PC-3 (cell line): ENCODE measurements around the gene CRELD1. TPM values are rescaled to one million over a fixed set of nuclear protein-coding genes. Genes with fewer than 3 reads are reported as not detected.

ENCODE experiments used
- ATAC-seq: fragments of 200-7000 bp; cut with Tn5 transposase; 2 replicates; pipeline ENCODE4 v1.9.1; 2020; ENCODE audit warnings: mild to moderate bottlenecking, moderate library complexity
- BruUV-seq: library from RNA; stranded (reverse); fragments of 400-500 nt; replicated peaks from 2 replicates; lab custom pipeline; 2021; lab: Mats Ljungman, UMichigan
- CTCF ChIA-PET: fragments of 300-600 bp; sonication (Branson Sonifier 250); formaldehyde crosslinking; loops from one replicate; lab custom pipeline; 2022; ENCODE audit warnings: antibody characterized with exemption; lab: Charles Lee
- POLR2A ChIA-PET: fragments of 300-600 bp; sonication (Branson Sonifier 250); formaldehyde crosslinking; loops from one replicate; lab custom pipeline; 2022; ENCODE audit warnings: antibody characterized with exemption; ENCODE audit not compliant: unreplicated experiment; lab: Charles Lee
- DNase-seq: peaks from one replicate; pipeline ENCODE4 v3.0.0-alpha.2; 2015
- H2AFZ ChIP-seq: fragments of 300-600 bp; sonication (generic); 2 replicates; pipeline ENCODE4 v1.6.0; 2016; ENCODE audit warnings: antibody characterized with exemption, low read length
- H3F3A ChIP-seq: fragments of 300-600 bp; sonication (generic); one replicate; pipeline ENCODE4 v1.6.0; 2017; ENCODE audit warnings: antibody characterized with exemption, low read length, control low read depth, mild to moderate bottlenecking; ENCODE audit not compliant: unreplicated experiment
- H3K27ac ChIP-seq: fragments of 300-600 bp; sonication (generic); 2 replicates; pipeline ENCODE4 v1.5.1; 2016; ENCODE audit warnings: mild to moderate bottlenecking, low read length
- H3K27me3 ChIP-seq: fragments of 300-600 bp; sonication (generic); 2 replicates; pipeline ENCODE4 v1.6.1; 2016; ENCODE audit warnings: low read length, mixed read lengths
- H3K36me3 ChIP-seq: fragments of 300-600 bp; sonication (generic); 2 replicates; pipeline ENCODE4 v1.6.1; 2016; ENCODE audit warnings: low read depth, mixed run types, low read length, mixed read lengths
- H3K4me1 ChIP-seq: fragments of 300-600 bp; sonication (generic); 2 replicates; pipeline ENCODE4 v1.5.1; 2016; ENCODE audit warnings: low read length; ENCODE audit not compliant: insufficient read depth
- H3K4me2 ChIP-seq: fragments of 300-600 bp; sonication (generic); 2 replicates; pipeline ENCODE4 v1.6.0; 2016; ENCODE audit warnings: low read length
- H3K4me3 ChIP-seq: fragments of 300-600 bp; sonication (generic); 2 replicates; pipeline ENCODE4 v1.5.1; 2016; ENCODE audit warnings: mild to moderate bottlenecking, low read length, mixed read lengths
- H3K79me2 ChIP-seq: fragments of 300-600 bp; sonication (generic); 2 replicates; pipeline ENCODE4 v1.6.1; 2017; ENCODE audit warnings: low read length, mixed read lengths
- H3K9ac ChIP-seq: fragments of 300-600 bp; sonication (generic); 2 replicates; pipeline ENCODE4 v1.6.0; 2016; ENCODE audit warnings: mild to moderate bottlenecking, low read length
- H3K9me2 ChIP-seq: fragments of 300-600 bp; sonication (generic); replicated peaks from 2 replicates; pipeline ENCODE4 v1.6.1; 2016; ENCODE audit warnings: mixed run types, low read length, mixed read lengths
- H3K9me3 ChIP-seq: fragments of 300-600 bp; sonication (generic); 2 replicates; pipeline ENCODE4 v1.6.1; 2016; ENCODE audit warnings: low read length, mixed read lengths
- H4K20me1 ChIP-seq: fragments of 300-600 bp; sonication (generic); 2 replicates; pipeline ENCODE4 v1.6.1; 2016; ENCODE audit warnings: low read length, mixed read lengths
- EZH2 ChIP-seq: fragments of 300-600 bp; sonication (generic); IDR thresholded peaks from one replicate; pipeline ENCODE4 v1.6.1; 2017; ENCODE audit warnings: antibody characterized with exemption, mild to moderate bottlenecking, low read length; ENCODE audit not compliant: unreplicated experiment
- EZH2phosphoT487 ChIP-seq: fragments of 300-600 bp; sonication (generic); IDR thresholded peaks from 2 replicates; pipeline ENCODE4 v1.6.1; 2018; ENCODE audit warnings: mild to moderate bottlenecking, antibody characterized with exemption, low read length, borderline replicate concordance
- intact Hi-C: fragments of 100-400 bp; cut with micrococcal nuclease; formaldehyde crosslinking; loops from 2 replicates; pipeline ENCODE4 v1.9.0; 2023
- total RNA-seq: library from RNA; depleted of rRNA; stranded (reverse); fragments of >200 nt; gene quantifications from 2 replicates; pipeline ENCODE4 v1.2.3, GENCODE V29; 2014
- TF ChIP-seq, protein P1 (sequence below): fragments of 300-600 bp; sonication (generic); conservative IDR thresholded peaks from 2 replicates; pipeline ENCODE4 v1.5.1; 2017; ENCODE audit warnings: antibody characterized with exemption, low read depth, mild to moderate bottlenecking, low read length

Gene CRELD1
- total RNA-seq, 1 experiment from 2014 or later = 22.0 TPM

GRCh38 chr3:9917820-9918219, 15.8 kb upstream of the CRELD1 start:
- intact Hi-C loops = loop anchor here (2.0 to 5.0 kb wide), 3 partner anchors 36 to 59 kb away; partner anchors contain the start of gene CIDEC
- peaks cover 26% of the 10 kb centered on the region for H3K79me2 ChIP-seq
- H2AFZ ChIP-seq = no peak overlapping the region
- no TSS peak for BruUV-seq
- no peaks in the 10 kb centered on the region for H3K9me2 ChIP-seq
- H3K9me3 ChIP-seq = no peaks in the 10 kb centered on the region
- H3K9ac ChIP-seq = peak overlapping the region; percentile 94
- no peak for ATAC-seq
- peak overlapping the region; percentile 99; the same call in 1 of the 2 replicates for H3K27ac ChIP-seq
- TF ChIP-seq EZH2phosphoT487 (no peak), EZH2 (no peak)
- TF ChIP-seq, protein P1, sequence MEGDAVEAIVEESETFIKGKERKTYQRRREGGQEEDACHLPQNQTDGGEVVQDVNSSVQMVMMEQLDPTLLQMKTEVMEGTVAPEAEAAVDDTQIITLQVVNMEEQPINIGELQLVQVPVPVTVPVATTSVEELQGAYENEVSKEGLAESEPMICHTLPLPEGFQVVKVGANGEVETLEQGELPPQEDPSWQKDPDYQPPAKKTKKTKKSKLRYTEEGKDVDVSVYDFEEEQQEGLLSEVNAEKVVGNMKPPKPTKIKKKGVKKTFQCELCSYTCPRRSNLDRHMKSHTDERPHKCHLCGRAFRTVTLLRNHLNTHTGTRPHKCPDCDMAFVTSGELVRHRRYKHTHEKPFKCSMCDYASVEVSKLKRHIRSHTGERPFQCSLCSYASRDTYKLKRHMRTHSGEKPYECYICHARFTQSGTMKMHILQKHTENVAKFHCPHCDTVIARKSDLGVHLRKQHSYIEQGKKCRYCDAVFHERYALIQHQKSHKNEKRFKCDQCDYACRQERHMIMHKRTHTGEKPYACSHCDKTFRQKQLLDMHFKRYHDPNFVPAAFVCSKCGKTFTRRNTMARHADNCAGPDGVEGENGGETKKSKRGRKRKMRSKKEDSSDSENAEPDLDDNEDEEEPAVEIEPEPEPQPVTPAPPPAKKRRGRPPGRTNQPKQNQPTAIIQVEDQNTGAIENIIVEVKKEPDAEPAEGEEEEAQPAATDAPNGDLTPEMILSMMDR = no peak
- peak overlapping the region; percentile 75 for H3K4me3 ChIP-seq
- H3K4me2 ChIP-seq = peak overlapping the region; percentile 99
- H3K36me3 ChIP-seq = 0 out of 2 replicates have a peak, but pooled peaks cover 2% of the 10 kb centered on the region
- no peaks in the 10 kb centered on the region for H3K27me3 ChIP-seq
- CTCF ChIA-PET = no interaction called here
- no peak for DNase-seq
- peaks cover 52% of the 10 kb centered on the region for H3K4me1 ChIP-seq
- H3F3A ChIP-seq = no peaks in the 10 kb centered on the region
- no peaks in the 10 kb centered on the region for H4K20me1 ChIP-seq
- POLR2A ChIA-PET = interaction anchor here (0.7 kb wide), 1 partner anchor 13 kb away, joined by 6 read pairs; no protein-coding TSS in a partner anchor

GRCh38 chr3:9918261-9919038, 15.2 kb upstream of the CRELD1 start:
- ChIA-PET POLR2A (interaction anchor here (0.7 kb wide), 1 partner anchor 13 kb away, joined by 6 read pairs; no protein-coding TSS in a partner anchor), CTCF (no interaction called here)
- Histone ChIP-seq H3K4me2 (peak overlapping the region; percentile 99), H3K4me3 (peak overlapping the region; percentile 75; the same call in 1 of the 2 replicates), H3K9me2 (no peaks in the 10 kb centered on the region), H3F3A (no peaks in the 10 kb centered on the region), H4K20me1 (no peaks in the 10 kb centered on the region), H3K9me3 (no peaks in the 10 kb centered on the region), H3K27me3 (no peaks in the 10 kb centered on the region), H3K27ac (no peak overlapping the region), H3K4me1 (peaks cover 49% of the 10 kb centered on the region), H3K79me2 (peaks cover 26% of the 10 kb centered on the region), H2AFZ (no peak overlapping the region), H3K36me3 (0 out of 2 replicates have a peak, but pooled peaks cover 2% of the 10 kb centered on the region), H3K9ac (peak overlapping the region; percentile 94; the same call in 1 of the 2 replicates)
- TF ChIP-seq, protein P1 = no peak
- TF ChIP-seq EZH2phosphoT487 (no peak), EZH2 (no peak)
- no peak for ATAC-seq
- DNase-seq = no peak
- BruUV-seq = no TSS peak
- intact Hi-C loops = loop anchor here (5.0 kb wide), 2 partner anchors 36 to 56 kb away; partner anchors contain the start of gene CIDEC
